Measurements from ENCODE around the gene TMEM150B. TPM values are rescaled to one million over a fixed set of nuclear protein-coding genes. Genes with fewer than 3 reads are reported as not detected.

The TMEM150B gene
- polyA plus RNA-seq, 2 of the 4 experiments (the other 2 are of a cell fraction): 0.26 to 0.39 TPM

GRCh38 chr19:55264531-55264930 lies 60.6 kb downstream of the TMEM150B start:
- H3K27ac ChIP-seq: no peak overlapping the region
- peaks cover 9% of the 10 kb centered on the region; the same call in 2 of the 3 replicates for H3K9me3 ChIP-seq
- ChIA-PET CTCF (interaction anchor here (0.7 kb wide), 1 partner anchor 124 kb away, joined by 3 read pairs; no protein-coding TSS in a partner anchor), POLR2A (interaction anchor here (0.5 kb wide), 1 partner anchor 12 kb away, joined by 3 read pairs; no protein-coding TSS in a partner anchor)
- no peak for DNase-seq (ENCODE audit: low read depth in 1 of 2, low spot score in 1 of 2)
- TF ChIP-seq NPAS2 (CRISPR knock-in tag; IDR thresholded peaks at IDR 0.05; ENCODE audit: borderline replicate concordance): no peak
- no peak for TF ChIP-seq EP300 (IDR thresholded peaks at IDR 0.05)
- no peak for TF ChIP-seq USF2 (IDR thresholded peaks at IDR 0.05)
- TF ChIP-seq PBX3 (IDR thresholded peaks at IDR 0.05): no peak
- TF ChIP-seq ELK1 (IDR thresholded peaks at IDR 0.05; ENCODE audit: low read depth, low read length): no peak
- no peak for TF ChIP-seq HOXB13 (CRISPR knock-in tag; IDR thresholded peaks at IDR 0.05; ENCODE audit: low read depth)
- no peak for TF ChIP-seq ATOH8 (CRISPR knock-in tag; IDR thresholded peaks at IDR 0.05; ENCODE audit: low read depth)
- no peak for TF ChIP-seq KDM5A (IDR thresholded peaks at IDR 0.05)
- TF ChIP-seq PHF8 (IDR thresholded peaks at IDR 0.05; ENCODE audit: borderline replicate concordance, low read depth): no peak
- FAIRE-seq: no peak
- ATAC-seq: no peak
- 91% methylated on average over 5 of the region's 5 CpGs for WGBS (ENCODE audit: missing lambda C conversion rate)
- H3K4me1 ChIP-seq: peaks cover 8% of the 10 kb centered on the region
- H3K4me2 ChIP-seq: no peak overlapping the region
- H3K4me3 ChIP-seq: no peak overlapping the region

Other genes with a start within 250 kb of the TMEM150B start
- gene EPS8L1, start 249.5 kb downstream of the TMEM150B start, polyA plus RNA-seq (2011; rRNA removed): 3.8 and 5.3 TPM in 2 replicates
- gene EPS8L1, start 249.5 kb downstream of the TMEM150B start, polyA plus RNA-seq (2017; fragmentation: RNase III; extraction: RNeasy Plus Mini Kit Qiagen cat#74134 plus additional on column Dnase treatment): 3.5 to 3.8 TPM (median 3.7 TPM) in 3 replicates
- gene PPP1R12C, start 207.7 kb downstream of the TMEM150B start, polyA plus RNA-seq (2011; rRNA removed): 18.0 and 22.0 TPM in 2 replicates
- gene PPP1R12C, start 207.7 kb downstream of the TMEM150B start, polyA plus RNA-seq (2017; fragmentation: RNase III; extraction: RNeasy Plus Mini Kit Qiagen cat#74134 plus additional on column Dnase treatment): 62.1 to 70.3 TPM (median 70.2 TPM) in 3 replicates
- 73.0 and 140 TPM in 2 replicates for gene TNNT1, start 176.1 kb downstream of the TMEM150B start, polyA plus RNA-seq (2011; rRNA removed)
- gene TNNT1, start 176.1 kb downstream of the TMEM150B start, polyA plus RNA-seq (2017; fragmentation: RNase III; extraction: RNeasy Plus Mini Kit Qiagen cat#74134 plus additional on column Dnase treatment): 118 to 155 TPM (median 155 TPM) in 3 replicates
- gene TNNI3, start 167.6 kb downstream of the TMEM150B start, polyA plus RNA-seq (2011; rRNA removed): 4.0 and 7.8 TPM in 2 replicates
- 6.2 to 7.2 TPM (median 6.5 TPM) in 3 replicates for gene TNNI3, start 167.6 kb downstream of the TMEM150B start, polyA plus RNA-seq (2017; fragmentation: RNase III; extraction: RNeasy Plus Mini Kit Qiagen cat#74134 plus additional on column Dnase treatment)
- gene DNAAF3, start 158.7 kb downstream of the TMEM150B start, polyA plus RNA-seq (2011; rRNA removed): 3.1 and 4.0 TPM in 2 replicates
- gene DNAAF3, start 158.7 kb downstream of the TMEM150B start, polyA plus RNA-seq (2017; fragmentation: RNase III; extraction: RNeasy Plus Mini Kit Qiagen cat#74134 plus additional on column Dnase treatment): 3.7 to 5.4 TPM (median 5.3 TPM) in 3 replicates
- 0.23 and 0.69 TPM in 2 replicates for gene SYT5, start 145.1 kb downstream of the TMEM150B start, polyA plus RNA-seq (2011; rRNA removed)
- 0.43 to 0.65 TPM (median 0.63 TPM) in 3 replicates for gene SYT5, start 145.1 kb downstream of the TMEM150B start, polyA plus RNA-seq (2017; fragmentation: RNase III; extraction: RNeasy Plus Mini Kit Qiagen cat#74134 plus additional on column Dnase treatment)
- 4.2 and 5.4 TPM in 2 replicates for gene PTPRH, start 115.8 kb downstream of the TMEM150B start, polyA plus RNA-seq (2011; rRNA removed)
- 1.5 to 1.8 TPM (median 1.6 TPM) in 3 replicates for gene PTPRH, start 115.8 kb downstream of the TMEM150B start, polyA plus RNA-seq (2017; fragmentation: RNase III; extraction: RNeasy Plus Mini Kit Qiagen cat#74134 plus additional on column Dnase treatment)
- gene TMEM86B, start 96.6 kb downstream of the TMEM150B start, polyA plus RNA-seq (2011; rRNA removed): 1.6 TPM in 2 replicates
- gene TMEM86B, start 96.6 kb downstream of the TMEM150B start, polyA plus RNA-seq (2017; fragmentation: RNase III; extraction: RNeasy Plus Mini Kit Qiagen cat#74134 plus additional on column Dnase treatment): 2.8 to 3.4 TPM (median 3.2 TPM) in 3 replicates
- gene PPP6R1, start 66.3 kb downstream of the TMEM150B start, polyA plus RNA-seq (2011; rRNA removed): 42.9 and 44.6 TPM in 2 replicates
- gene PPP6R1, start 66.3 kb downstream of the TMEM150B start, polyA plus RNA-seq (2017; fragmentation: RNase III; extraction: RNeasy Plus Mini Kit Qiagen cat#74134 plus additional on column Dnase treatment): 72.9 to 78.0 TPM (median 76.2 TPM) in 3 replicates
- 52.1 and 55.3 TPM in 2 replicates for gene HSPBP1, start 45.2 kb downstream of the TMEM150B start, polyA plus RNA-seq (2011; rRNA removed)
- gene HSPBP1, start 45.2 kb downstream of the TMEM150B start, polyA plus RNA-seq (2017; fragmentation: RNase III; extraction: RNeasy Plus Mini Kit Qiagen cat#74134 plus additional on column Dnase treatment): 121 to 127 TPM (median 123 TPM) in 3 replicates
- 5.5 and 6.6 TPM in 2 replicates for gene BRSK1, start 41.3 kb downstream of the TMEM150B start, polyA plus RNA-seq (2011; rRNA removed)
- 5.0 to 6.1 TPM (median 5.4 TPM) in 3 replicates for gene BRSK1, start 41.3 kb downstream of the TMEM150B start, polyA plus RNA-seq (2017; fragmentation: RNase III; extraction: RNeasy Plus Mini Kit Qiagen cat#74134 plus additional on column Dnase treatment)
- 6.6 and 9.5 TPM in 2 replicates for gene KMT5C, start 14.5 kb upstream of the TMEM150B start, polyA plus RNA-seq (2011; rRNA removed)
- gene KMT5C, start 14.5 kb upstream of the TMEM150B start, polyA plus RNA-seq (2017; fragmentation: RNase III; extraction: RNeasy Plus Mini Kit Qiagen cat#74134 plus additional on column Dnase treatment): 11.8 to 17.2 TPM (median 15.2 TPM) in 3 replicates
- gene COX6B2, start 29.4 kb upstream of the TMEM150B start, polyA plus RNA-seq (2011; rRNA removed): 0.78 and 0.82 TPM in 2 replicates
- 3.1 to 6.4 TPM (median 3.9 TPM) in 3 replicates for gene COX6B2, start 29.4 kb upstream of the TMEM150B start, polyA plus RNA-seq (2017; fragmentation: RNase III; extraction: RNeasy Plus Mini Kit Qiagen cat#74134 plus additional on column Dnase treatment)
- gene GARIN5B, start 37.9 kb upstream of the TMEM150B start, polyA plus RNA-seq (2011; rRNA removed): not detected in 2 replicates
- gene GARIN5B, start 37.9 kb upstream of the TMEM150B start, polyA plus RNA-seq (2017; fragmentation: RNase III; extraction: RNeasy Plus Mini Kit Qiagen cat#74134 plus additional on column Dnase treatment): 0.05 TPM in 3 replicates
- gene IL11, start 45.1 kb upstream of the TMEM150B start, polyA plus RNA-seq (2011; rRNA removed): 42.1 and 52.4 TPM in 2 replicates
- 91.7 to 115 TPM (median 100.0 TPM) in 3 replicates for gene IL11, start 45.1 kb upstream of the TMEM150B start, polyA plus RNA-seq (2017; fragmentation: RNase III; extraction: RNeasy Plus Mini Kit Qiagen cat#74134 plus additional on column Dnase treatment)
- 0.58 and 1.1 TPM in 2 replicates for gene TMEM190, start 51.5 kb upstream of the TMEM150B start, polyA plus RNA-seq (2011; rRNA removed)
- 1.2 to 1.9 TPM (median 1.7 TPM) in 3 replicates for gene TMEM190, start 51.5 kb upstream of the TMEM150B start, polyA plus RNA-seq (2017; fragmentation: RNase III; extraction: RNeasy Plus Mini Kit Qiagen cat#74134 plus additional on column Dnase treatment)
- 0.37 and 0.70 TPM in 2 replicates for gene TMEM238, start 59.0 kb upstream of the TMEM150B start, polyA plus RNA-seq (2011; rRNA removed)
- gene TMEM238, start 59.0 kb upstream of the TMEM150B start, polyA plus RNA-seq (2017; fragmentation: RNase III; extraction: RNeasy Plus Mini Kit Qiagen cat#74134 plus additional on column Dnase treatment): 2.5 to 3.6 TPM (median 2.7 TPM) in 3 replicates
- gene RPL28, start 60.6 kb upstream of the TMEM150B start, polyA plus RNA-seq (2011; rRNA removed): 329 and 351 TPM in 2 replicates
- gene RPL28, start 60.6 kb upstream of the TMEM150B start, polyA plus RNA-seq (2017; fragmentation: RNase III; extraction: RNeasy Plus Mini Kit Qiagen cat#74134 plus additional on column Dnase treatment): 2,012 to 2,083 TPM (median 2,037 TPM) in 3 replicates
- gene UBE2S, start 82.4 kb upstream of the TMEM150B start, polyA plus RNA-seq (2011; rRNA removed): 139 and 153 TPM in 2 replicates
- 267 to 300 TPM (median 295 TPM) in 3 replicates for gene UBE2S, start 82.4 kb upstream of the TMEM150B start, polyA plus RNA-seq (2017; fragmentation: RNase III; extraction: RNeasy Plus Mini Kit Qiagen cat#74134 plus additional on column Dnase treatment)
- gene SHISA7, start 118.0 kb upstream of the TMEM150B start, polyA plus RNA-seq (2011; rRNA removed): 0.03 TPM in 1 of 2 replicates, not detected in the other
- gene SHISA7, start 118.0 kb upstream of the TMEM150B start, polyA plus RNA-seq (2017; fragmentation: RNase III; extraction: RNeasy Plus Mini Kit Qiagen cat#74134 plus additional on column Dnase treatment): 0.01 TPM in 1 of 3 replicates, not detected in the others
- gene ISOC2, start 136.3 kb upstream of the TMEM150B start, polyA plus RNA-seq (2011; rRNA removed): 45.3 and 51.5 TPM in 2 replicates
- gene ISOC2, start 136.3 kb upstream of the TMEM150B start, polyA plus RNA-seq (2017; fragmentation: RNase III; extraction: RNeasy Plus Mini Kit Qiagen cat#74134 plus additional on column Dnase treatment): 52.7 to 57.8 TPM (median 54.1 TPM) in 3 replicates
- gene C19orf85, start 139.4 kb upstream of the TMEM150B start, polyA plus RNA-seq (2011; rRNA removed): not detected in 2 replicates
- not detected in 3 replicates for gene C19orf85, start 139.4 kb upstream of the TMEM150B start, polyA plus RNA-seq (2017; fragmentation: RNase III; extraction: RNeasy Plus Mini Kit Qiagen cat#74134 plus additional on column Dnase treatment)
- 0.32 and 0.48 TPM in 2 replicates for gene ZNF628, start 151.3 kb upstream of the TMEM150B start, polyA plus RNA-seq (2011; rRNA removed)
- 4.7 to 5.9 TPM (median 5.7 TPM) in 3 replicates for gene ZNF628, start 151.3 kb upstream of the TMEM150B start, polyA plus RNA-seq (2017; fragmentation: RNase III; extraction: RNeasy Plus Mini Kit Qiagen cat#74134 plus additional on column Dnase treatment)
- gene NAT14, start 159.8 kb upstream of the TMEM150B start, polyA plus RNA-seq (2011; rRNA removed): 16.8 and 21.0 TPM in 2 replicates
- gene NAT14, start 159.8 kb upstream of the TMEM150B start, polyA plus RNA-seq (2017; fragmentation: RNase III; extraction: RNeasy Plus Mini Kit Qiagen cat#74134 plus additional on column Dnase treatment): 46.5 to 57.4 TPM (median 50.3 TPM) in 3 replicates
- gene SSC5D, start 163.1 kb upstream of the TMEM150B start, polyA plus RNA-seq (2011; rRNA removed): 0.19 and 0.22 TPM in 2 replicates
- 0.96 to 2.0 TPM (median 1.5 TPM) in 3 replicates for gene SSC5D, start 163.1 kb upstream of the TMEM150B start, polyA plus RNA-seq (2017; fragmentation: RNase III; extraction: RNeasy Plus Mini Kit Qiagen cat#74134 plus additional on column Dnase treatment)
- gene SBK2, start 211.8 kb upstream of the TMEM150B start, polyA plus RNA-seq (2011; rRNA removed): 0.65 and 0.89 TPM in 2 replicates
- 1.1 to 1.6 TPM (median 1.2 TPM) in 3 replicates for gene SBK2, start 211.8 kb upstream of the TMEM150B start, polyA plus RNA-seq (2017; fragmentation: RNase III; extraction: RNeasy Plus Mini Kit Qiagen cat#74134 plus additional on column Dnase treatment)
- 0.89 and 1.1 TPM in 2 replicates for gene SBK3, start 220.2 kb upstream of the TMEM150B start, polyA plus RNA-seq (2011; rRNA removed)
- 0.92 to 1.2 TPM (median 1.1 TPM) in 3 replicates for gene SBK3, start 220.2 kb upstream of the TMEM150B start, polyA plus RNA-seq (2017; fragmentation: RNase III; extraction: RNeasy Plus Mini Kit Qiagen cat#74134 plus additional on column Dnase treatment)

Measured in A549 (cell line).